SKM-1 treated with dmso at 0.1 percent for 144 hours (cell line): ENCODE results near the gene BTG2.
"Not testable (repeated sequence)": the region's sequence is repeated elsewhere in the genome, so short reads cannot be mapped to it uniquely, and the experiment has no call there.

Source experiments
- DNase-seq: peaks from one replicate; lab custom pipeline; 2025; ENCODE audit not compliant: unreplicated experiment; lab: John Stamatoyannopoulos, UW

BTG2 gene

GRCh38 chr1:203291201-203292096 is 13.9 kb upstream of the BTG2 start:
- DNase-seq, result no peak

DNA sequence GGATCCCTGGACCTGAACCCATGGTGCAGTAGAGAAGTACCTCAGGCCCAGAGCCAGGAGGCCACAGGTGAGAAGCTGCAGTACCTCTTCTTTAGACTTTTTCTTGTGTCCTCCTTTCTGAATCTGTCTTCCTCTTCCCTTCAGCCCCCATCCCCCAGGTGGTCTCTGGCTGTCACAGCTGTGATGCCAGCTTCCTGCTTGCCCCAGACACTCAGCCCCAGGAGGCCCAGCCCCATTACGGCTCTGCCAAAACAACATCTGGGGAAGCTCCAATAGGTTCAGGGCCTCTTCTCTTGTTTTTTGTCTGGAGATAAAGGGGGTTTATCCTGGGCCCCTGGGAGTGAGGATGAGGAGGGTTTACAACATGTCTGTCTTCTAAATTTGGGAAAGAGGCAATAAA is 9.5 kb upstream of the BTG2 start:
- no peak for DNase-seq

DNA sequence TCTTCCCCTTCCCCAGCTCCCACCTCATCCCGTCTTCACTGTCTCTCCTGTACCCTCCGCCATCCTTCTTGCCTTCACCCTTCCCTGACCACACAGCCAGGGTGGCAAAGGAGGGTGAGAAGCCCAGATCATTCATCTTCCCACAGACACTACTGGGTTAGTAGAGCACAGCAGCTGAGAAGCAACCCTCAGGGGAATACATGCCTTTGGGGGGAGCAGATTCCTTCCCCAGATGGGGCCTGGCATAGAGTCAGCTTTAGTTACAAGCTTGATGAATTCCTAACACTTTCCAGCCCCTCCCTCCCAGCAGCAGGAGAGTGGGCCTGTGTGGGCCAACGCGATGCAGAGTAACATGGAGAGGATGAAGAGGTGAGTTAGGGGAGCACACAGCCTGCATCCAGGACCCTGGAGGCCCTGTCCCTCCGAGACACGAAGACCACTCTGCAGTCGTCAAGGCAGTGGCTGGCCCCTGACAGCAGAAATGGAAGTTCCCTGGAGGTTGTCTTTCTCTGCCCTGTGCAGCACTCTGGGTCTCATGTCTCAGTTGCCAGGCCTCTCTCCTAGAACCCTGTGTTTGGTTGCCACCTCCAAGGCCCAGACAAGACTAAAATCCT is 8.8 kb upstream of the BTG2 start:
- DNase-seq, result no peak

GRCh38 chr1:203299169-203299568 is 6.2 kb upstream of the BTG2 start:
- no peak for DNase-seq

DNA sequence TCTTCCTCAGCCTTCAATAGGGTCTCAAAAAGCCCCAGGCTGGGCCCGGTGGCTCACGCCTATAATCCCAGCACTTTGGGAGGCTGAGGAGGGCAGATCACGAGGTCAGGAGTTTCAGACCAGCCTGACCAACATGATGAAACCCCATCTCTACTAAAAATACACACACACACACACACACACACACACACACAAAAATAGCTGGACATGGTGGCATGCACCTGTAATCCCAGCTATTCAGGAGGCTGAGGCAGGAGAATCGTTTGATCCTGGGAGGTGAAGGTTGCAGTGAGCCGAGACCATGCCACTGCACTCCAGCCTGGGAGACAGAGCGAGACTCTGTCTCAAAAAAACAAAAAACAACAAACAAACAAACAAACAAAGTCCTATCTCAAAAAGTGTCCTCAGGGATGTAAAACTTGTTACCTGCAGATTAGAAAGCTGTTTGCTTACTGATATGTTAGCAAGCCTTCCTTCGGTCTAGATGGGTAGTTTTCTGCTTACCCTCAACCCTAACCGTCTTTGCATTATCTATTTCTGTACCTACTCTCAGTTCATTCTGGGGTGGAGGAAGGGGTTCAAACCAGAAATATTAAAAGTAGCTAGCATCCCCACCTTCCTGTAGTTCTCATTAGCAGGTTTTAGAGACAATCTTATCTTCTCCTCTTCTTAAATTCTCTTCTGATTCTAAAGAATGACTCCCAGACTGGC is 5.4 kb upstream of the BTG2 start:
- DNase-seq, result not testable (repeated sequence)

DNA sequence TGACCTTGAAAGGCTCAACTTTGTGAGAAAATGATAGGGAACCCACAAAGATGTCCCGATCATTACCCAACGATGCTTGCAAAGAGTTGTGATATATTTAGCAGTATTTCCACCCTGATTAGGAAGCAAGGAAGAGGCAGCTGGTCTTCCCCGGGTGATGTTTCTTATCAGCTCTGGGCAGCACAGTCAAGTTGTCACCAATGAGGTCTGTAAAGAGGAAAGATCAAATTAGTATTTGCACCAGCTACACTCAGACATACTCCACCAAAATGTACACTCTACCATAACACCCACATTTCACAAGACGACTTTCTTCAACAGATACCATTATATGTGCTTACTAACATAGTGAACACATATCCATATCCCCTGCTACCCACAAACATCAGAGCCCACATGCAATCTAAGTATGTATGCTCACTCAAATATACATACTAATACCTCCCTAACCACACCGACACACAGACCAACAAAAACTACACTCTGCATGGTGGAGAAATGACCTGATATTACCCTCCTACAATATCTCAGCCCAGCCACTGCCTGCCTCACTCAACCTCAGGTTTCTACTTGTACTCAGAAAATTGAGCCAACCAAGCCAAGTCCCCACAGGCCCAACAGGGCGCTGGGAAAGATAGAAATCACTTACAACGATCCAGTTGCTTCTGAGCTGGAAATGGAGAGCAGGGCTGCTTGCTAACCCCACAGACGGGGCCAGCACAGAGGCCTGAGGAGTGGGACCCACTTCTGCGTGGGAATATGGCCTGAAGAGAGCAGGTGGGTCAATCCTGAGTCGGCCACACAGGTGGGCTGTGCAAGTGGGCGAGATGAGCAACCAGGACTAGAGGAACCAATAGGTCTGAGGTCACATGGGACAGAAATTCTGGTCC is 4.6 kb upstream of the BTG2 start:
- DNase-seq, result peak; percentile 92

GRCh38 chr1:203301331-203301668 is 4.0 kb upstream of the BTG2 start:
- DNase-seq, result no peak

DNA sequence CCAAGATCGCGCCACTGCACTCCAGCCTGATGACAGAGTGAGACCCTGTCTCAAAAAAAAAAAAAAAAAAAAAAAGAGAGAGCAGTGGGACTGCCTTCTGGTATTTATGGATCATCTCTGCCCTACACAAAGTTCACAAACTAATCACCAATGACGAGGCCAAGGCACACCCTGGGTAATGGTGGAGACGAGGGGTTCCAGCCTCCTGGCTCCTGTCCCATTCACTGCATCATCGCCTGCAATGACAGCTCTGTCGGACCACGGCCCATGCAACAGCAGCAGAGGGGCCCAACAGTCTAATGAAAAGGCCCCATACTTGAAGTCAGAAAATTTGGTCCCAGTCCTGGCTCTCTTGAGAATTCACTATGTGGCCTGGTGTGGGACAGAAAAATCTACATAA is 2.9 kb upstream of the BTG2 start:
- no peak for DNase-seq

- no peak for DNase-seq
These were observed 2.4 kb upstream of the BTG2 start for GRCh38 chr1:203302894-203303293.

- peak; percentile 82 for DNase-seq
These were observed 864 bp upstream of the BTG2 start for GRCh38 chr1:203304391-203304918.

DNA sequence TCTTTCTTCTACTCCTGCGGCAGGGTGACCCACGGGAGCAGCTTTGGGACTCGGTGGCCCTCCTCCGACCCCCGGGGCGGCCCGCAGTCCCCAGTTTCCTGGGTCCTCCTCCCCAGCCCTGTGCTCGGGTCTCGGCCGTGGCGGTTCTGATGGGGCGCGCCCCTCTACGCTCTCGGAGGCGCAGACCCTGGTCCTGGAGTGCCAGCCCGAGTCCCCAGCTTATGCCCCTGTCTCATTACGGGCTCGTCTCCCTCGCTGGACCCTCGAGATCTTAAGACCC is 430 bp downstream of the BTG2 start:
- no peak for DNase-seq

GRCh38 chr1:203306089-203306964 is 1.0 kb downstream of the BTG2 start:
- DNase-seq, result no peak

DNA sequence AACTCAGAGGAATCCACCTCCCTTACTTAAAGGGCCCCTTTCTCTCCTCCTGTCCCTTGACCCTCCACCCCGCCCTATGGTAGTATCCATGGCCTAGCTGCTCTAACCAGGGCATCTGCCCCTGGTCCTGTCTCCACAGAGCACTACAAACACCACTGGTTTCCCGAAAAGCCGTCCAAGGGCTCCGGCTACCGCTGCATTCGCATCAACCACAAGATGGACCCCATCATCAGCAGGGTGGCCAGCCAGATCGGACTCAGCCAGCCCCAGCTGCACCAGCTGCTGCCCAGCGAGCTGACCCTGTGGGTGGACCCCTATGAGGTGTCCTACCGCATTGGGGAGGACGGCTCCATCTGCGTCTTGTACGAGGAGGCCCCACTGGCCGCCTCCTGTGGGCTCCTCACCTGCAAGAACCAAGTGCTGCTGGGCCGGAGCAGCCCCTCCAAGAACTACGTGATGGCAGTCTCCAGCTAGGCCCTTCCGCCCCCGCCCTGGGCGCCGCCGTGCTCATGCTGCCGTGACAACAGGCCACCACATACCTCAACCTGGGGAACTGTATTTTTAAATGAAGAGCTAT is 1.7 kb downstream of the BTG2 start:
- no peak for DNase-seq

DNA sequence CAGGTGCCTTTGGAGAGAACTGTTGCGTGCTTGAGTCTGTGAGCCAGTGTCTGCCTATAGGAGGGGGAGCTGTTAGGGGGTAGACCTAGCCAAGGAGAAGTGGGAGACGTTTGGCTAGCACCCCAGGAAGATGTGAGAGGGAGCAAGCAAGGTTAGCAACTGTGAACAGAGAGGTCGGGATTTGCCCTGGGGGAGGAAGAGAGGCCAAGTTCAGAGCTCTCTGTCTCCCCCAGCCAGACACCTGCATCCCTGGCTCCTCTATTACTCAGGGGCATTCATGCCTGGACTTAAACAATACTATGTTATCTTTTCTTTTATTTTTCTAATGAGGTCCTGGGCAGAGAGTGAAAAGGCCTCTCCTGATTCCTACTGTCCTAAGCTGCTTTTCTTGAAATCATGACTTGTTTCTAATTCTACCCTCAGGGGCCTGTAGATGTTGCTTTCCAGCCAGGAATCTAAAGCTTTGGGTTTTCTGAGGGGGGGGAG is 2.4 kb downstream of the BTG2 start:
- no peak for DNase-seq

- DNase-seq, result no peak
These were observed 3.1 kb downstream of the BTG2 start for GRCh38 chr1:203308328-203308922.

GRCh38 chr1:203308923-203309331 is 3.6 kb downstream of the BTG2 start:
- no peak for DNase-seq

DNA sequence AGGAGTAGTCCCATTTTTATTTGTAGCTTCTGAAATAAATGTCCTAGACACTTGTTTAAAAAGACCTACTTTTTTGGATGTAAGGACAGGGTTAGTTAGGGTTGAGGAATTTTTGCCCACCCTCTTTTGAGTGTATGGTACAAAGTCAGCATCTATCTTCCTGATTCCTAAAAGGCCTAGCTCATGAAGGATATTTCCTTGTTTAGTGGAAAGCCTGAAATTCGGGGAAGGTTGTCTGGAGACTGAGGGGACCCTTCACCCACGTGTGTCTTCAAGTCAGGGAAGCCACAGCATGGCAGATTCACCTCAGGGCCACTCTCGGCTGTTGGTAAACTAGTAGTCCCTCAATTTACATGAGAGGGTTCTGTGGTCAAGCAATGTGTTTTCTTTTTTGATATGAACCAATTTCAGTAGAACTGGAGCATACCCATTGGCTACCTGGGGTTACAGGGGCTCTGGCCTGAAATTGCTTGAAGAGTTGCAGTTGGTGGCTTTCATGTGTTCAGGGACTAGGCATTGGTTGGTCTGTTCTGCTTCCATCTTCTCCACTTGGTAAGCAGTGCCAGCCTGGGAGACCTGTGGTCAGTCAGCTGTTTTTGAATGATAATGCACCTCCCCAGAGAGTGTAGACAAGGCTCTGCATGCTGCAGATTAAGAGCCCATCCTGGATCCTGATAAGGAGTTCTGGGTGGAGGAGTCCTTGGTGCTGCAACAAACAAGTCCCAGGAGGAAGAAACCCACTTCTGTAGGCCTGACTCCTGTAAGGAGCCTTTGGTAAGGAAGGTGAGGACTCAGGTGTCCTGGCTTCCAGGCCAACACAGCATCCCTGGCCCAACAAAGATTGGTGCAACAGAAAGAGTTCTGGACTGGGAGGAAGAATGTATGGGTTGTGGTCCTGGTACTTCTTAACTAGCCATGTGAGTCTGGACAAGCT is 6.3 kb downstream of the BTG2 start:
- no peak for DNase-seq
